Measurements from ENCODE around the gene MERTK. TPM values are rescaled to one million over a fixed set of nuclear protein-coding genes. Genes with fewer than 3 reads are reported as not detected.

Gene MERTK
- total RNA-seq, 1 donor from 2014 or later: 3.2 TPM

GRCh38 chr2:111941531-111941930 is 43.1 kb downstream of the MERTK start:
- H3K9me3 Mint-ChIP-seq (ENCODE audit: low read depth): no peaks in the 10 kb centered on the region
- no peak for TF ChIP-seq CTCF (IDR thresholded peaks at IDR 0.05)
- H3K36me3 Mint-ChIP-seq (ENCODE audit: low read depth): no peaks in the 10 kb centered on the region
- no peak overlapping the region for H3K27ac Mint-ChIP-seq (ENCODE audit: unreplicated experiment)
- H3K4me1 Mint-ChIP-seq (ENCODE audit: low read depth): peaks cover 25% of the 10 kb centered on the region
- no peak overlapping the region for H3K4me3 Mint-ChIP-seq (ENCODE audit: unreplicated experiment)
- peaks cover 2% of the 10 kb centered on the region for H3K27me3 Mint-ChIP-seq (ENCODE audit: low read depth)
- DNase-seq (ENCODE audit: low spot score): no peak

GRCh38 chr2:111944531-111945210 is 46.3 kb downstream of the MERTK start:
- no peak for TF ChIP-seq CTCF (IDR thresholded peaks at IDR 0.05)
- Mint-ChIP-seq H3K36me3 (ENCODE audit: low read depth) (peaks cover 6% of the 10 kb centered on the region), H3K9me3 (ENCODE audit: low read depth) (no peaks in the 10 kb centered on the region), H3K4me3 (ENCODE audit: unreplicated experiment) (no peak overlapping the region), H3K4me1 (ENCODE audit: low read depth) (peaks cover 18% of the 10 kb centered on the region), H3K27me3 (ENCODE audit: low read depth) (peaks cover 2% of the 10 kb centered on the region), H3K27ac (ENCODE audit: unreplicated experiment) (no peak overlapping the region)
- DNase-seq (ENCODE audit: low spot score): no peak

GRCh38 chr2:111945444-111946293 is 47.3 kb downstream of the MERTK start:
- Mint-ChIP-seq H3K27ac (ENCODE audit: unreplicated experiment) (peak overlapping the region; percentile 65), H3K27me3 (ENCODE audit: low read depth) (peaks cover 2% of the 10 kb centered on the region), H3K4me1 (ENCODE audit: low read depth) (peaks cover 18% of the 10 kb centered on the region), H3K36me3 (ENCODE audit: low read depth) (peaks cover 6% of the 10 kb centered on the region), H3K4me3 (ENCODE audit: unreplicated experiment) (no peak overlapping the region), H3K9me3 (ENCODE audit: low read depth) (no peaks in the 10 kb centered on the region)
- TF ChIP-seq CTCF (IDR thresholded peaks at IDR 0.05): no peak
- DNase-seq (ENCODE audit: low spot score): no peak

- Mint-ChIP-seq H3K27me3 (ENCODE audit: low read depth) (peaks cover 2% of the 10 kb centered on the region), H3K9me3 (ENCODE audit: low read depth) (no peaks in the 10 kb centered on the region), H3K4me1 (ENCODE audit: low read depth) (peaks cover 18% of the 10 kb centered on the region), H3K36me3 (ENCODE audit: low read depth) (peaks cover 6% of the 10 kb centered on the region), H3K27ac (ENCODE audit: unreplicated experiment) (peak overlapping the region; percentile 65), H3K4me3 (ENCODE audit: unreplicated experiment) (no peak overlapping the region)
- no peak for DNase-seq (ENCODE audit: low spot score)
- no peak for TF ChIP-seq CTCF (IDR thresholded peaks at IDR 0.05)
These were observed 48.1 kb downstream of the MERTK start for GRCh38 chr2:111946294-111947114.

- no peak for TF ChIP-seq CTCF (IDR thresholded peaks at IDR 0.05)
- H3K36me3 Mint-ChIP-seq (ENCODE audit: low read depth): peaks cover 6% of the 10 kb centered on the region
- no peaks in the 10 kb centered on the region for H3K27me3 Mint-ChIP-seq (ENCODE audit: low read depth)
- no peak overlapping the region for H3K4me3 Mint-ChIP-seq (ENCODE audit: unreplicated experiment)
- no peaks in the 10 kb centered on the region for H3K9me3 Mint-ChIP-seq (ENCODE audit: low read depth)
- H3K27ac Mint-ChIP-seq (ENCODE audit: unreplicated experiment): no peak overlapping the region
- no peak for DNase-seq (ENCODE audit: low spot score)
- H3K4me1 Mint-ChIP-seq (ENCODE audit: low read depth): peaks cover 18% of the 10 kb centered on the region
These were observed 48.8 kb downstream of the MERTK start for GRCh38 chr2:111947219-111947618.
